Ammon's horn (tissue), 1 donor: Measurements from ENCODE around the gene C1QTNF8.

Experiments used
- DNase-seq: peaks from one replicate; pipeline ENCODE4 v3.0.0-alpha.2; 2016; ENCODE audit warnings: low spot score

The C1QTNF8 gene

GRCh38 chr16:1127101-1127500 lies 31.1 kb upstream of the C1QTNF8 start:
- no peak for DNase-seq

DNA sequence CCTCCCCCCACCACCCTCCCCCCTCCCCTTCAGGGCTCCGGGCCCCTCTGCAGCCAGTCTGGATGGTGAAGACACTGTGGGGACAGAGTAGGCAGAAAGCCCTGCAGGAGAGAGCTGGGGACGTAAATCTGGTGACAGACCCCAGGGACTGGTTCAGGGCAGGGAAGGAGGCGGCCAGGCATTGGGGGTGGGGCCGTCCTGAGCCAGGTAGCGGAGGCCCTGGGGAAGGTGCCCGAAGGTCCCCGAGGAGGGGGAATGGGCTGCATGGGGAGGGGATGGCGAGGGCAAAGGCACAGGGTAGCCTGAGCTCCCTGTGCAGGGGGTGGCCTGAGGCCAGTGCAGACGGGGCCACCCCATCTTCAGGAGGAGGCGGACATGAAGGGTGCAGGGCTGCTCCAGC lies 30.5 kb upstream of the C1QTNF8 start:
- DNase-seq, result no peak

GRCh38 chr16:1126044-1126443 lies 30.0 kb upstream of the C1QTNF8 start:
- no peak for DNase-seq

- DNase-seq, result peak; percentile 78
Measured at GRCh38 chr16:1125471-1125870, 29.4 kb upstream of the C1QTNF8 start.

- DNase-seq, result no peak
Measured at GRCh38 chr16:1124795-1125194, 28.8 kb upstream of the C1QTNF8 start.

- DNase-seq, result no peak
Measured at GRCh38 chr16:1124291-1124690, 28.2 kb upstream of the C1QTNF8 start.

GRCh38 chr16:1123525-1124230 lies 27.6 kb upstream of the C1QTNF8 start:
- no peak for DNase-seq

DNA sequence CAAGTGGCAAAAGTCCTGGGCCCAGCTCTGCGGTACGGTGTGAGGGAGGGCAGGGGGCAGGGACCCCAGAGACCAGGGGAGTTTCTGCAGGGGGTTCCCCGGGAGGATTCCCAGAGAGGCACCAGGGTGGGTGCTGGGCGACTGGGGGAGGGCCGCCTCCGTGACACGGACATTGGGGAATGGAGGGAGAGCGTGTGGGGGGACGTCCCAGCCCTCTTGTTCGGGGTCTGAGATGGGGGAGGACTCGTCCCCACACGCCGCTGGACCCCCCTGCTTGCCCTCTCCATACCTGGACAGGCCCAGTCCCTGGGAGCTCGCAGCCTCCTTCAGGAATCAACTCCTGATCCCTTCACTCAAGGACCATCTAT lies 26.3 kb upstream of the C1QTNF8 start:
- no peak for DNase-seq

GRCh38 chr16:1121601-1122397 lies 25.8 kb upstream of the C1QTNF8 start:
- DNase-seq, result no peak

DNA sequence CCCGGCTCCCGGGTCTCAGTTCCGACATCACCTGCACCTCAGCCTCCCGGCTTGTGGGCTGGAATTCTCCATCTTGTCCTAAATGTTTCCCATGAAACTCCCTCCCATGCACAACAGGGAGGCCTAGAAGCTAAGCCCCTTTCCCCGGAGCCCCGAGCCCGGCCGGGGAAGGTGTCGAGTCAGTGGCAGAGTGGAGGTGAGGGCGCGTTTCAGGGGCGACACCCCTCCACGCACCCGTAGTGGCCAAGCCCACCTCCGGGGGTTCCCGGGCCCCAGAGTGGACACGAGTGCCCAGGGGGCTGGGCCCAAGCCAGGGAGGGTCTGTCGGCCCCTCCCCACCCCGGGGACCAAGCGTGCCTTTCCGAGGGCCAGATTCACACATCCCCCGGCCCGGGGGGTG lies 25.0 kb upstream of the C1QTNF8 start:
- DNase-seq, result no peak

DNA sequence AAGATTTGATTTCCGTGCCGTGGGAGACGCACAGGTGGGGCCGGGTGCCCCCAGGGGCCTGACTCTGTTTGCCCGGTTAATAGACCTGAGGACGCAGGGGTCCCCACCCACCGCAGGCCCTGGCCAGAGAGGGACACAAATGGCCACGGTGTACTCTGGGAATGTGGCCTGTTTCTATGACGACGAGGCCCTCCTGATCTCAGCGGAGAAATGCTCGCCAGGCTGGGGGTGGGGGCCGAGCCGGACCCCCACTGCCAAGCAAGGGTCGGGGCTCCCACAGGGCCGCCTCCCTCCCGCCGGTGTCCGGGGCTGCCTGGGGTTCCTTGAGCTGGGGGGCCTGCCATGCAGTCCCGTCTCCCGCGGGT lies 24.5 kb upstream of the C1QTNF8 start:
- DNase-seq, result no peak

DNA sequence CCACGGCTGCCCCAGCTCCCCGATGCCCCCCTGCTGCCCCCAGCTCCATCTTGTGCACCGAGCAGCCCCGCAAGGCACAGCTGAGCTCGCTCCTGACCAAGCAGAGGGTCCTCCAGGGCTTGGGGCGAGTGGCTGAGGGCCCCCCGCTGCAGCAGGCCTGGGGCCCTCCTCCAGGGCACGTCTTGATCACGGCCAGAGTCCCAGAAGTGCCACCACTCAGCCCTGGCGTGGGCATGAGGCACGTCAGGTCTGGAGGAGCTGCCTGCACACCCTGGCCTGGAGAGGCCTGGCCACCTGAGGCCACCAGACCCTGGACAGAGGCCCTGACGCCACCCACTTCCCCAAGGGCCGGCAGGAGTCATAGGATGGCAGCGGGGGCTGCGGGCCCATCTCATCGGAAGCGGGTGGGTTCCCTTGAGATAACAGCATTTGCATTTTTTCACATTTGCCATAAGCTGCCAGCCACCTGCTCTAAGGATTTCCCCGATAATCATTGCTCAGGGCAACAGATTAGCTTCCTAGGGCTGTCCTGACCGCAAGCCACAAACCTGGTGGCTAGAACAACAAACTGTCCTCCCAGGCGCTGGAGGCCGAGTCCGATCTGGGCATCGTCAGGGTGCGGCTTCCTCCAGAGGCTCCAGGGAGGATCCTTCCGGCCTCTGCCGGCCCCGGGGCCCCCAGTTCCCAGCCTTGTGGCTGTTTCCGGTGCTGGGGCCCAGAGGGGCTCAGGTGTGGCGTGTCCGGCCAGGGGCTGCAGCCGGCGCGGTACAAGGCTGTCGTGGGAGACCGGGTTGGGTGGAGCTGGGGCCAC lies 23.9 kb upstream of the C1QTNF8 start:
- no peak for DNase-seq

DNA sequence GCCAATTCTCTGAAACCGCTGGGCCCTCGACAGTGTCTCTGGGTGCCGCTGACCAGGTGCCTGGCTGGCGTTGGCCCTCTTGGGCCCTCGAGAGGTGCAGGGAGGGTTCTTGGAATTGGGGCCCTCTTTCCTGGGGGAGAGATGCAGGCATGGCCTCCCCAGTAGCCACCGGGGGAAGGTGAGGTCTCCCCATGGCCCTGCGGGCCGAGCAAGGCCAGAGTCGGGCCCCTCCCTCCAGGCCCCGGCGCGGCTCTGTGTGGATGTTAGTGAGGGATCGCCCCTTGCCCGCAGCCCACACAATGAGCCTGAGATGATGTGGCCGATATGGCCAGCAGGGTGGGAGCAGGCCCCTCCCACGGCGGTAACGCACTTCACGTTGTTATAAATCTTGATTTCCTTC lies 23.1 kb upstream of the C1QTNF8 start:
- DNase-seq, result no peak

- DNase-seq, result no peak
Measured at GRCh38 chr16:1117926-1118325, 21.9 kb upstream of the C1QTNF8 start.

- DNase-seq, result no peak
Measured at GRCh38 chr16:1117176-1117900, 21.3 kb upstream of the C1QTNF8 start.

DNA sequence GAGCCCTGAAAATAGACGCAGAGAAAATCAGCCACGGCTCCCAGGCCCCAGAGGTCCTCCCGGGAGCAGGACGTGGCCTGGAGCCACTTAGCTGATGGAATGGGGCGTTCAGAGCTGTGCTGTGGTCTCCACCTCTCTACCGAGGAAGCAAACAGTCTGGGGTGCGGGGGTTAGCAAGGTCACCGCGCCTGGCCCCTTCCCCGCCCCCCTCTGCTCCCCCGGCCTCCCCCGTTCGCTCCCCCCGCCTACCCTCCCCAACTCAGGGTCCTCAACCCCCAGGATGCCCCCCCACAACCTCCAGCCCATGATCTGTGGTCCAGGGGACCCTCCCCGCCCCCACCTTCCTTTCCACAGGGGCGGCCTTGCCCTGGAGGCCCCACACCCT lies 20.6 kb upstream of the C1QTNF8 start:
- DNase-seq, result no peak

DNA sequence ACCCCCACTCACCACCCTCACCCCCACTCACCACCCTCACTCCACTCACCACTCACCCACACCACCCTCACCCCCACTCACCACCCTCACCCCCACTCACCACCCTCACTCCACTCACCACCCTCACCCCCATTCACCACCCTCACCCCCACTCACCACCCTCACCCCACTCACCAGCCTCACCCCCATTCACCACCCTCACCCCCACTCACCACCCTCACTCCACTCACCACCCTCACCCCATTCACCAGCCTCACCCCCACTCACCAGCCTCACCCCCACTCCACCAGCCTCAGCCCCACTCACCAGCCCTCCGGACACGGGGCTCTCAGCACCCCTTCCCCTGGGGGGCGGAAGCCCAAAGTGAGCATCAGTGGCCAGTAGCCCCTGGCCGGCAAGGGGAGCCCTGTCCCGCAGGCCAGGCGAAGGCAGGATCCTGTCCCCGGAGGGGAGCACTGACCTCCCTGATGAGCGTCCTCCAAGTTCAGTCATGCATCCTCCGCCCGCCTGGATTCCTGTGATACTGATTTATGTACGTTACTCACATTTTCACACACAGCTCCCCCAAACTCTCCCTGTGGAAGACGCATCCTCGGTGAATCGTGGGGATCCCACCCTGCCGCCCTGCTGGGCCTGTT lies 18.0 kb upstream of the C1QTNF8 start:
- no peak for DNase-seq

DNA sequence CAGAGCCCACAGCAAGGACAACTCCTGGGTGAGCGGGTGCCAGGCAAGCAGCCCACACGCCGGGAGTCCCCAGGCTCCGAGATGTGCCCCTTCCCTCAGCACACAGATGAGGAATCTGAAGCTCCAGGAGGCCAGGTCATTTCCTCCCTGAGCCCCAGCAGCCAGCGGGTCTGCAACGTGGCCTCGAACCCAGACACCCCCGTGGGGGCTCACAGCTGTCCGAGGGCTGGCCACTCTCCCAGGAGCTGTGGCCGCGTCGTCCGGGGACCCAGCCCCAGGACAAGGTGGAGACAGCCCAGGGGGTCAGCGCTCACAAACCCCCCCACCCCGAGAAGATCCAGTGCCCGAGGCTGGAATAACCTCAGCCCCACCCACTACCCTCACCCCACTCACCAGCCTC lies 17.4 kb upstream of the C1QTNF8 start:
- DNase-seq, result no peak

DNA sequence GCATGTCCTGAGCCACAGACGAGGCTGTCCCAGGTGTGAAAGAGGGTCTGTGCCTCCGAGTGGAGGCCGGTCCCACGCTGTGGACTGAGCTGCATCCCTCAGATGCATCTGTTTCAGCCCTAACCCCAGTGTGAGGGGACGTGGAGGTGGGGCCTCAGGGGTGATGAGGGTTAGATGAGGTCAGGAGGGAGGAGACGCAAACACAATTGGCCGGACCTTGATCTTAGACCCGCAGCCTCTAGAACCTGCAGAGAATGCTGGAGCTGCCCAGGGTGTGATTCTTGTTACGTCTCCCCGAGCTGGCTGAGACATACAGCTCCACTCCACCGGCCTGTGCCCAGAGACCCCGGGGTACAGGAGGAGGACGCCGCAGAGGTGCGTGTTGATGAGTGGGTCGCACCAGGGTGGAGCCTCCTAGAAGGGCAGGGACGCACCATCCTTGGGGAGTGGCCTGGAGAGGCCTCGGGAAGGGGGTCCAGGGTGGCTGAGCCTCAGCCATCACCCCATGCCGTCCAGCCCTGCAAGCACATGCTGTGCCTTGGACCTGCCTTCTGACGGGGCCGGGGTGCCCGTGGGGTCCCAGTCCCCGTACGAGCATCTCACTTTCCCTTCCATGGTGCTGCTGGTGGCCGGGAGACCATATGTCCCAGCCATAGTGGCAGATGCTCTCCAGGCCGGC lies 16.6 kb upstream of the C1QTNF8 start:
- no peak for DNase-seq

DNA sequence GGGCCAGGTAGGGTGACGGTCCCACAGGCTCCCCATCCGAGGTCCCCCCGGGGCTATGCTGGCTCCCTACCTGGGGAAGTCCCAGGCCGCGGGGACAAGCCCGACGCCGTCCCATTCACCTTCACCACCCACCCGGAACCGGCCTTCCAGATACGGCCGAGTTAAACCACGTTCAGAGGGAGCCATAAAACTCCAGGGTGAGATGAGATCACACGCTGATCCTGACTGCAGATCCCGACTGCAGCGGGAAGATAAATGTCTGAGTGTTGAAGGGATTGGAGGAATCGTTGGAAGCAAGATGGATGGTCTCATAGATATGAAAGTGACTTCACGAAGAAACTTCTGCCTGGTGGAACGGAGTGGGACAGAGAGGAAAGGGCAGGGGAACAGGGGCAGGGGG lies 13.6 kb upstream of the C1QTNF8 start:
- no peak for DNase-seq
